Neural cell (in vitro differentiated cells): ENCODE measurements around the gene KCNIP4.

Experiments
- EP300 ChIP-seq: fragments of 450-650 bp; conservative IDR thresholded peaks from 2 replicates; pipeline ENCODE4 v1.6.1; 2014; ENCODE audit warnings: antibody characterized with exemption, mild to moderate bottlenecking, moderate library complexity; ENCODE audit not compliant: poor library complexity, severe bottlenecking
- EZH2 ChIP-seq: fragments of 200-600, 300-800 bp; shearing (Covaris generic), sonication (generic); IDR thresholded peaks from 2 replicates; pipeline ENCODE4 v1.6.1; 2014; ENCODE audit warnings: antibody characterized with exemption, low read length, borderline replicate concordance, mild to moderate bottlenecking; ENCODE audit not compliant: insufficient read depth, poor library complexity, severe bottlenecking
- MXI1 ChIP-seq: fragments of 450-650 bp; conservative IDR thresholded peaks from 2 replicates; pipeline ENCODE4 v1.6.1; 2014; ENCODE audit warnings: antibody characterized with exemption, mild to moderate bottlenecking; ENCODE audit not compliant: poor library complexity, severe bottlenecking
- POLR2AphosphoS5 ChIP-seq: IDR thresholded peaks from 2 replicates; pipeline ENCODE4 v1.6.1; 2012
- RAD21 ChIP-seq: fragments of 450-650 bp; conservative IDR thresholded peaks from 2 replicates; pipeline ENCODE4 v1.6.1; 2014; ENCODE audit warnings: antibody characterized with exemption, mild to moderate bottlenecking, moderate library complexity
- SMC3 ChIP-seq: fragments of 450-650 bp; conservative IDR thresholded peaks from 2 replicates; pipeline ENCODE4 v1.6.1; 2014; ENCODE audit warnings: antibody characterized with exemption, mild to moderate bottlenecking, moderate library complexity; ENCODE audit not compliant: poor library complexity
- TAF1 ChIP-seq: IDR thresholded peaks from 2 replicates; pipeline ENCODE4 v1.6.1; 2012; ENCODE audit warnings: low read depth
- TF ChIP-seq, protein P1 (sequence below): fragments of 450-650 bp; IDR thresholded peaks from 2 replicates; pipeline ENCODE4 v1.5.1; 2014; ENCODE audit warnings: antibody characterized with exemption, mild to moderate bottlenecking, moderate library complexity; ENCODE audit not compliant: poor library complexity, severe bottlenecking
- TF ChIP-seq, protein P2 (sequence below): IDR thresholded peaks from 2 replicates; pipeline ENCODE4 v1.6.1; 2012; ENCODE audit warnings: borderline replicate concordance

DNA sequence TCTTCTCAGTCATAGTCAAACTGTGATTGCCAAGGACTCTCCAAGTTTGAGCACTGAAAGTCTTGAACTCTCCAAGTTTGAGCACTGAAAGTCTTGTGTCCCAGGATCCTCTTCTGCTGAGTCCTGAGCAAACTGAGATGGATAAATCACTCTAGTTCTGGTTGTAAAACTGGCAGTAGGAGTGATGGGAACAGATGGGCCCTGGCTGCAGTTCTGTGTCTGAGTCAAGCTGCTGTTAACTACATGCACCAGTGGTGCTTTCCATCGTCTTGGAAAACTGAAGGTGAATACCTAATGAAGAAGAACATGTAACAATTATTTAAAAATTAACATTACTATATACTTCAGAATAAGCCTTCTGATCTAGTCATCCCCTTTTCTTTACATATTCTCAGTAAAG lies 27.6 kb upstream of the KCNIP4 start:
- TF ChIP-seq, protein P1, sequence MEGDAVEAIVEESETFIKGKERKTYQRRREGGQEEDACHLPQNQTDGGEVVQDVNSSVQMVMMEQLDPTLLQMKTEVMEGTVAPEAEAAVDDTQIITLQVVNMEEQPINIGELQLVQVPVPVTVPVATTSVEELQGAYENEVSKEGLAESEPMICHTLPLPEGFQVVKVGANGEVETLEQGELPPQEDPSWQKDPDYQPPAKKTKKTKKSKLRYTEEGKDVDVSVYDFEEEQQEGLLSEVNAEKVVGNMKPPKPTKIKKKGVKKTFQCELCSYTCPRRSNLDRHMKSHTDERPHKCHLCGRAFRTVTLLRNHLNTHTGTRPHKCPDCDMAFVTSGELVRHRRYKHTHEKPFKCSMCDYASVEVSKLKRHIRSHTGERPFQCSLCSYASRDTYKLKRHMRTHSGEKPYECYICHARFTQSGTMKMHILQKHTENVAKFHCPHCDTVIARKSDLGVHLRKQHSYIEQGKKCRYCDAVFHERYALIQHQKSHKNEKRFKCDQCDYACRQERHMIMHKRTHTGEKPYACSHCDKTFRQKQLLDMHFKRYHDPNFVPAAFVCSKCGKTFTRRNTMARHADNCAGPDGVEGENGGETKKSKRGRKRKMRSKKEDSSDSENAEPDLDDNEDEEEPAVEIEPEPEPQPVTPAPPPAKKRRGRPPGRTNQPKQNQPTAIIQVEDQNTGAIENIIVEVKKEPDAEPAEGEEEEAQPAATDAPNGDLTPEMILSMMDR: no peak
- TF ChIP-seq POLR2AphosphoS5 (no peak), EZH2 (no peak), RAD21 (no peak), EP300 (no peak), TAF1 (no peak), SMC3 (no peak), MXI1 (no peak)
- TF ChIP-seq, protein P2, sequence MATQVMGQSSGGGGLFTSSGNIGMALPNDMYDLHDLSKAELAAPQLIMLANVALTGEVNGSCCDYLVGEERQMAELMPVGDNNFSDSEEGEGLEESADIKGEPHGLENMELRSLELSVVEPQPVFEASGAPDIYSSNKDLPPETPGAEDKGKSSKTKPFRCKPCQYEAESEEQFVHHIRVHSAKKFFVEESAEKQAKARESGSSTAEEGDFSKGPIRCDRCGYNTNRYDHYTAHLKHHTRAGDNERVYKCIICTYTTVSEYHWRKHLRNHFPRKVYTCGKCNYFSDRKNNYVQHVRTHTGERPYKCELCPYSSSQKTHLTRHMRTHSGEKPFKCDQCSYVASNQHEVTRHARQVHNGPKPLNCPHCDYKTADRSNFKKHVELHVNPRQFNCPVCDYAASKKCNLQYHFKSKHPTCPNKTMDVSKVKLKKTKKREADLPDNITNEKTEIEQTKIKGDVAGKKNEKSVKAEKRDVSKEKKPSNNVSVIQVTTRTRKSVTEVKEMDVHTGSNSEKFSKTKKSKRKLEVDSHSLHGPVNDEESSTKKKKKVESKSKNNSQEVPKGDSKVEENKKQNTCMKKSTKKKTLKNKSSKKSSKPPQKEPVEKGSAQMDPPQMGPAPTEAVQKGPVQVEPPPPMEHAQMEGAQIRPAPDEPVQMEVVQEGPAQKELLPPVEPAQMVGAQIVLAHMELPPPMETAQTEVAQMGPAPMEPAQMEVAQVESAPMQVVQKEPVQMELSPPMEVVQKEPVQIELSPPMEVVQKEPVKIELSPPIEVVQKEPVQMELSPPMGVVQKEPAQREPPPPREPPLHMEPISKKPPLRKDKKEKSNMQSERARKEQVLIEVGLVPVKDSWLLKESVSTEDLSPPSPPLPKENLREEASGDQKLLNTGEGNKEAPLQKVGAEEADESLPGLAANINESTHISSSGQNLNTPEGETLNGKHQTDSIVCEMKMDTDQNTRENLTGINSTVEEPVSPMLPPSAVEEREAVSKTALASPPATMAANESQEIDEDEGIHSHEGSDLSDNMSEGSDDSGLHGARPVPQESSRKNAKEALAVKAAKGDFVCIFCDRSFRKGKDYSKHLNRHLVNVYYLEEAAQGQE: no peak
